Small intestine (tissue), 7 donors: ENCODE data around the gene FRMD4A. TPM values are rescaled to one million over a fixed set of nuclear protein-coding genes. Genes with fewer than 3 reads are reported as not detected.

Source experiments
- DNase-seq, 2 donors: peaks; one replicate each; pipeline versions ENCODE4 v3.0.0 to v3.0.0-alpha.2; 2013
- FAIRE-seq: peaks from 2 replicates; lab custom pipeline; 2012; peaks lifted over from hg19 to GRCh38; lab: Jason Lieb, UNC
- H3K27ac ChIP-seq, 3 donors: one replicate each; pipeline ENCODE4 v1.5.1; 2013; ENCODE audit warnings: low read length in 2 of 3, mild to moderate bottlenecking in 2 of 3, control low read depth in 1 of 3, inconsistent platforms in 1 of 3, low read depth in 1 of 3, moderate library complexity in 1 of 3
- H3K27me3 ChIP-seq, 3 donors: one replicate each; pipeline ENCODE4 v1.6.1; 2013; ENCODE audit warnings: low read length in 3 of 3, inconsistent platforms in 1 of 3; ENCODE audit not compliant: control insufficient read depth in 3 of 3, insufficient read depth in 3 of 3
- H3K36me3 ChIP-seq, 3 donors: one replicate each; pipeline ENCODE4 v1.6.1; 2013; ENCODE audit warnings: low read length in 3 of 3, inconsistent platforms in 1 of 3, low read depth in 1 of 3, mild to moderate bottlenecking in 1 of 3, moderate library complexity in 1 of 3; ENCODE audit not compliant: control insufficient read depth in 3 of 3, insufficient read depth in 2 of 3
- H3K4me1 ChIP-seq, 3 donors: one replicate each; pipeline ENCODE4 v1.6.1; 2013; ENCODE audit warnings: low read length in 2 of 3, inconsistent platforms in 1 of 3, low read depth in 1 of 3, mild to moderate bottlenecking in 1 of 3, moderate library complexity in 1 of 3; ENCODE audit not compliant: control insufficient read depth in 3 of 3, insufficient read depth in 2 of 3
- H3K4me3 ChIP-seq, 3 donors: one replicate each; pipeline ENCODE4 v1.5.1; 2013; ENCODE audit warnings: low read length in 3 of 3, control low read depth in 1 of 3, inconsistent platforms in 1 of 3, low read depth in 1 of 3, mild to moderate bottlenecking in 1 of 3, moderate library complexity in 1 of 3
- H3K9me3 ChIP-seq, 2 donors: one replicate each; pipeline ENCODE4 v1.6.1; 2013; ENCODE audit warnings: low read depth in 1 of 2, low read length in 1 of 2; ENCODE audit not compliant: control insufficient read depth in 2 of 2, insufficient read depth in 1 of 2
- WGBS, 3 donors: extraction: QIAGEN DNeasy Blood & Tissue Kit; methylation state at CpG; one replicate each; pipeline ENCODE4 v1.1.7; 2013; 5-methylcytosine and 5-hydroxymethylcytosine counted together
- polyA plus RNA-seq, 4 donors: library from polyadenylated mRNA; stranded (reverse) in 3 of 4; unstranded in 1 of 4; fragments of 200-250 nt in 3 of 4; fragments of 120-200 nt in 1 of 4; gene quantifications; one replicate each; pipeline versions ENCODE4 v1.2.1 to v1.2.3, GENCODE V29; 2013
- donor health status: healthy with polysubstance abuse.
- donor health status: control.
- donor health status: control.
- donor health status: Bipolar disorder and iron deficiency.
- donor health status: healthy.

FRMD4A gene
- polyA plus RNA-seq, 4 donors, result 0.45 to 16.9 (median 6.2) TPM

DNA sequence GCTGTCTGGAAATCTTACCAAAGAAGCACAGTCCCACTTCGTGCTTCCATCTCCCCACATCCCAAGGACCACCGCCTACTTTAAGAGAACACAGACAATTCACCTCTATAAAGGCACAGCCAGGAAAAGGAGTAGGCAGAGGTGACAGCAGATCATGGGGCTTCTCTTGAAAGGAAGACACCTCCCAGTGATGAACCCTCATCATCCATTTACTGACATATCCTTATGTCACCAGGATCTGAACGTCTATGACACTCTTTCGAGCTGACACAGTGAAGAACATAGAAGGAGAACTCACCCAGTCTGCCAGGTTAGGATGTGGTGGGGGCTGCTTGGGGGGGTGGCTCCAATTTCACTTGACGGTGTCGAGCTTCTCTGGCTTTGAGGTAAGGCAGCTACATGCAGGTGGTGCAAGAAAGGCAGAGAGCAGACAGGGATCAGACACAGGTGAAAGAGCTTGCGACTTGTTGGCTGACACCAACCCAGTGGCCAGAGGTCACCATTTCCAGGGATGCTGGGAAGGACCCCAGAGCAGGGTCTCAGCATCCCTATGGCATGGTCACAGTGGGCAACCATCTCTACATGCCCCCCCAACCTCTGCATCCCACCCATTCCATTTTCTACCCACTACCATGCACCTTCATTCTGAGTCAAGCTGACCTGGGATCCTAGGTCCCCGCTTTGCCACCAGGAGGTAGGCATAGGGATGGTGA is 676.5 kb downstream of the FRMD4A start:
- Histone ChIP-seq H3K27me3 (no peaks in the 10 kb centered on the region), H3K4me3 (no peak overlapping the region), H3K9me3 (no peaks in the 10 kb centered on the region), H3K27ac (no peak overlapping the region), H3K4me1 (peaks cover 0 to 2% (median 0%) of the 10 kb centered on the region in 3 donors), H3K36me3 (peaks cover 3 to 57% (median 9%) of the 10 kb centered on the region in 3 donors)
- DNase-seq, result no peak
- 85 to 93% (median 90%) methylated on average over 8 of the region's 8 CpGs for WGBS, 3 donors
- no peak for FAIRE-seq

DNA sequence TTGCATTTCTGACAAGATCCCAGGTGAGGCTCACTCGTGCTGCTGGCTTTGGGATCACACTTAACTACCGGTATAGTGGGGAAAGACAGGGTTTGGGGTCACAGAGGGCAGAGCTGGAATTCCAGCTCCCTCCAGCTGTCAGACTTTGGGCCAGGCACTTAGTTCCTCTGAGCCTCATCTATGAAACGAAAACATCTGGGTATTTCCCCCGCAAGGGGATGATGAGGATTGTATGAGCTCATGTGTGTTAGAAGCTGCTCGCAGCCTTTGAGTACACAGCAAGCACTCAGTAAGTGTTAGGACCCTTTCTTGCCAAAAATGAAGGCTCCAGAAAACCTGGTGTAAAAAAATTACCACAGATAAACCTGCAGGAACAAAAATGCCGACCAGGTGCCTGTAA is 677.9 kb downstream of the FRMD4A start:
- Histone ChIP-seq H3K4me1 (no peaks in the 10 kb centered on the region), H3K36me3 (peaks cover 6 to 54% (median 11%) of the 10 kb centered on the region in 3 donors), H3K4me3 (no peak overlapping the region), H3K27ac (no peak overlapping the region), H3K9me3 (no peaks in the 10 kb centered on the region), H3K27me3 (no peaks in the 10 kb centered on the region)
- DNase-seq (no peak), FAIRE-seq (no peak)
- 74 to 86% (median 80%) methylated on average over 6 of the region's 6 CpGs for WGBS, 3 donors

DNA sequence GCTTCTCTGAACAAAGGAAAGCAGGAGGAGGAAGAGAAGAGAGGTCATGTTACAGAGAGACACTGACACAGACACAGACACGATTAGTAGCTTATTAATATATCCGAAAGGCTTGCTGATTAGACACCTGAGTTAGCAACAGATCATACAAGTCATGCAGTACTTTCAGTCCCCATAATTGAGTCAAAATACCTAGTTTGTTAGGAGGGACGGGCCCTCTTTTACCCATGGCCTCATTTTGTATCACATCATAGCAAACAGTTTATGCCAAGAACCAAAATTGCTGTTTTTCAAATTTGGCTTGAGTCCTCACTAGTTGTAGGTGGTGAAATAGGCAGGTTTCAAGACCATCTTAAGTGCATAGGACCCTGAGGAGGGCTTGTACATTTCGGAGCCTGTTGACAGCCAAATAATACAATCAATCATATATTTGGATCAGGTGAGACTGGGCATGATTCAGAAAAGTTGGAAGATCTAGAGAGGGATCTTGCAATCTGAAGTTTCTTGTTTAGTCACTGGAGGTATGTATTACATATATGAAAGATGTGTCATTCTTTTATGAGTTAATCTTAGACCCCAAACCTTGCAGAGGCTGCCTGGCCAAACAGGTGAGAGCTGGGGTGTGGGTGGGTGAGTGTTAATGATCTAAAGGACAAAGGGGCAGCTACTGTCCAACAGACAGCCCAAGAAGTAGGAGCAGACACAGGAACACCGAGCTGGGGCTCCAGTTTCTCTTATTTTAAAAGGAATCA is 678.6 kb downstream of the FRMD4A start:
- Histone ChIP-seq H3K4me3 (no peak overlapping the region), H3K27ac (no peak overlapping the region), H3K27me3 (no peaks in the 10 kb centered on the region), H3K36me3 (peaks cover 8 to 51% (median 11%) of the 10 kb centered on the region in 3 donors), H3K4me1 (no peaks in the 10 kb centered on the region), H3K9me3 (no peaks in the 10 kb centered on the region)
- no peak for DNase-seq
- no peak for FAIRE-seq
- WGBS, 3 donors, result 84 to 89% (median 84%) methylated on average over 5 of the region's 5 CpGs

DNA sequence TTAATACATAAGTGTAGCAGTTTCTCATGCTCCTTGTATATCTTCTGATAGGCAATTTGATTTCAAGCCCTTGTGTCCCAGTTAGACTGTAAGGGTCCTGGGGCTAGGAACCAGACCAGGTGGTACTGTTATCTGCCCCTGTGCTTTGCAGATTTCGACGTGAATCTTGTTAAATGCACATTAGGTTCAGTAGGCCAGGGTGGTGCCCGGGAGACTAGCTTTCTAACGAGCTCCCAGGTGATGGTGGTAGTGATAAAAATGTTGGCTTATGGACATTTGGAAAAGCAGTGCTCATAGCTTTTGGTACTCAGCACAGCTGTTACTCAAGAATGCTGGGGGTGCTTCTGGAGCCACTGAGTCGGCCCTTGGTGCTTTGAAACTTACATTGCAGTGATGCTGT is 679.8 kb downstream of the FRMD4A start:
- Histone ChIP-seq H3K27ac (no peak overlapping the region), H3K4me3 (no peak overlapping the region), H3K4me1 (no peaks in the 10 kb centered on the region), H3K9me3 (no peaks in the 10 kb centered on the region), H3K27me3 (no peaks in the 10 kb centered on the region), H3K36me3 (peaks cover 11 to 54% (median 16%) of the 10 kb centered on the region in 3 donors)
- FAIRE-seq (no peak), DNase-seq (no peak)
- WGBS, 3 donors, result 73 to 84% (median 79%) methylated on average over 5 of the region's 5 CpGs

DNA sequence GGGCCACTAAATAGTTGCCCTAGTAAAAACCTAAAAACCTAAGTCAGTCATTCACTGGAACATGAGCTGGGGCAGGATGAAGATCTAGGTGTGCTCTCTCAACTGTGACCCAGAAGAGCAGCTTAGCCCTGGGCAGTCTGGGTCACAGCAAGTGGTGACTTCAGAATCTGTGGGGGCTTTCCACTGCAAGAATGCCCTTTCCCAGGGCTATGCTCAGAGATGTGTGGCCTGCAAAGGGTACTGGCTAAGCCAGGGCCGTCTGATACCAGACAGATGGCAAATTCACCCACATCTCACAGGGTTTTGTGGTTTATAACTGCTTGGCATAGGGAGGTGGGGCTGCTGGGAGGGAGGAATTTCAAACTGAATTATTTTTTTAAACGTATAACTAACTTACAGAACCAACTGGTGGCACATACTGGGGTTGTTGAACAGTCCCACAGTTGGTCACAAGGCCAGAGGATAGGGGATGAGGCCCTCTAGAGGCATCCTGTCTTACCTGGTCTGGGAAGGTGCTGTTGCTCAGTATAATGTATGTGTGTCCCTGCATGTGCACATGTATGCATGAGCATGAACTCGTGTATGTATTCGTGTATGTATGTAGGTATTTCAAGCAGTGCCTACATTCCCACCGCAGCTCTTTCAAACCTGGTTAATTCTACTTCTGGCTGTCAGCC is 680.7 kb downstream of the FRMD4A start:
- no peak for FAIRE-seq

DNA sequence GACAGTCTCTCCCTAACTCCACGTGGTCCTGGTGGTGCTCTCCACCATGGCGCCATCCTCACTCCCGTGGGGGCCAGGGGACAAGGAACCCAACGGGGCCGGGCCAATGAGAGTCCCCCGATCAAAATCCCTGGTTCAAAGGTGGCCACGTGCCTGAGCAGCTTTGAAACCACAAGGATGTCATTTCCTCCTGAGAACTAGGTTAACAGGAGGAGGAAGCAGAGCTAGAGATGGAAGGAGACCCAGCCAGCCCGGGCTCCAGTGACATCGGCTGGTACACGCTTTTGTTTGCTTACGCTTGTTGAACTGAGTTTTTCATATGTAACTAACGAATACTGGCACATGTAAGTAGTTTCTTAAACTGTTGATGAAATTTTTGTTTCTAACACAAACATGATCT is 682.3 kb downstream of the FRMD4A start:
- DNase-seq, result no peak
- no peaks in the 10 kb centered on the region for H3K9me3 ChIP-seq
- H3K36me3 ChIP-seq, result peaks cover 14 to 47% (median 15%) of the 10 kb centered on the region in 3 donors
- FAIRE-seq, result no peak
- H3K4me1 ChIP-seq, result no peaks in the 10 kb centered on the region
- H3K27me3 ChIP-seq, result no peaks in the 10 kb centered on the region
- H3K4me3 ChIP-seq, result no peak overlapping the region
- WGBS, 3 donors, result 81 to 94% (median 84%) methylated on average over 12 of the region's 12 CpGs
- no peak overlapping the region for H3K27ac ChIP-seq

More for the DNA sequence above, 680.7 kb downstream of the FRMD4A start:
- H3K27ac ChIP-seq, result no peak overlapping the region
- H3K36me3 ChIP-seq, result peaks cover 14 to 57% (median 15%) of the 10 kb centered on the region in 3 donors
- no peaks in the 10 kb centered on the region for H3K9me3 ChIP-seq
- no peak overlapping the region for H3K4me3 ChIP-seq
- no peaks in the 10 kb centered on the region for H3K4me1 ChIP-seq
- DNase-seq, result no peak
- WGBS, 3 donors, result 75 to 79% (median 78%) methylated on average over 5 of the region's 5 CpGs
- no peaks in the 10 kb centered on the region for H3K27me3 ChIP-seq

DNA sequence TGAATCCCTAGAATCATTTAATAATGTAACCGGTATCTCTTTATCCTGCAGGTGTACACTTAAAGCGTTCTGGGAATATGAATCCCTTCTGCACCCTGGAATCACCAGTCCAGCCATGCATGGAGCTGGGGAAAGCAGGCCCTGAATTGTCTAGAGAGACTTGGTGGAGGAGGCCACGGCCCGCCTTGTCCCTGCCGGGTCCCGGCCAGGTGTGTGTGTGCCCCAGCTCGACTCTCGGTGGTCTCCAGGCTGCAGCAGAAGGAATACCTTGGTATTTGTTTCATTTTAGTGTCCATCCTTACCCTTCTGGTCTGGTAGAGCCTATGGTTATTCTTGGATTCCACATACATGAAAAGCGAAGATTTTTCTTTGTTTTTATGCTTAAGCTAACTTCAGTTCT is 685.9 kb downstream of the FRMD4A start:
- DNase-seq (no peak), FAIRE-seq (no peak)
- H3K4me3 ChIP-seq, result no peak overlapping the region
- peaks cover 0 to 10% of the 10 kb centered on the region in 2 donors for H3K9me3 ChIP-seq
- H3K36me3 ChIP-seq, result peaks cover 13 to 37% (median 13%) of the 10 kb centered on the region in 3 donors
- H3K4me1 ChIP-seq, result no peaks in the 10 kb centered on the region
- H3K27ac ChIP-seq, result no peak overlapping the region
- no peaks in the 10 kb centered on the region for H3K27me3 ChIP-seq
- 95 to 99% (median 98%) methylated on average over 9 of the region's 9 CpGs for WGBS, 3 donors

DNA sequence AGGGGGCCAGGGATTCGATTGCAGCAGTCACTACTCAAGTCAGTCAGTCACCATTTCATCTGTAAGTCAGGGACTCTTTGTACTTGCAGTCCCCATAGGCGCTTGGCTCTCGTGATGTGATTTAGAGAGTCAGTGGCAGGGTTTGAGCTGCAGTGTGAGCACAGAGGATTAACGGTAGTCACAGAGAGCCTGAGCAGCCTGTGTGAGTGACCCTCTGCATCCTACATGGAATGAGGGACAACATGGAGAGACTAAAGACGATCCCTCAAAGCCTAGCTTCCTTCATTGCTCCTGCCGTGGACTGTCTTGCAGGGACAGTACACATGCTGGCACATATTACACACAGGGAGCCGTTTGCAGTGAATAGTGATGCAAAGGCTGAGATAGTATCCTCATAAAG is 687.7 kb downstream of the FRMD4A start:
- Histone ChIP-seq H3K4me1 (no peaks in the 10 kb centered on the region), H3K4me3 (no peak overlapping the region), H3K36me3 (peaks cover 10 to 35% (median 18%) of the 10 kb centered on the region in 3 donors), H3K27me3 (no peaks in the 10 kb centered on the region), H3K27ac (no peak overlapping the region), H3K9me3 (peaks cover 0 to 10% of the 10 kb centered on the region in 2 donors)
- DNase-seq (no peak), FAIRE-seq (no peak)
- 85 to 92% (median 87%) methylated on average over 7 of the region's 7 CpGs for WGBS, 3 donors
